ACC112 (cell line): Measurements from ENCODE around the gene ZNF593OS.
A peak's percentile ranks its signal among the peaks of the same experiment; 100 is the strongest.

Source experiments
- H2AFZ ChIP-seq: fragments of 200-600 bp; sonication (generic); one replicate; pipeline ENCODE4 v1.6.0; 2017; ENCODE audit warnings: antibody characterized with exemption, low read length; ENCODE audit not compliant: unreplicated experiment
- H3K27ac ChIP-seq: fragments of 200-600 bp; sonication (generic); 2 replicates; pipeline ENCODE4 v1.5.1; 2014; ENCODE audit warnings: low read depth, mild to moderate bottlenecking, antibody characterized with exemption, low read length, moderate library complexity
- H3K27me3 ChIP-seq: fragments of 200-600 bp; sonication (generic); 2 replicates; pipeline ENCODE4 v1.6.1; 2014; ENCODE audit warnings: mild to moderate bottlenecking, antibody characterized with exemption, low read length, moderate library complexity, mixed read lengths; ENCODE audit not compliant: insufficient read depth
- H3K36me3 ChIP-seq: fragments of 200-600 bp; sonication (generic); 2 replicates; pipeline ENCODE4 v1.6.1; 2016; ENCODE audit warnings: mild to moderate bottlenecking, antibody characterized with exemption, low read length, moderate library complexity, mixed read lengths; ENCODE audit not compliant: insufficient read depth
- H3K4me1 ChIP-seq: fragments of 200-600 bp; sonication (generic); one replicate; pipeline ENCODE4 v1.6.1; 2016; ENCODE audit warnings: low read length, mixed read lengths; ENCODE audit not compliant: insufficient read depth, unreplicated experiment, control insufficient read depth
- H3K4me3 ChIP-seq: fragments of 200-600 bp; sonication (generic); 2 replicates; pipeline ENCODE4 v1.5.1; 2014; ENCODE audit warnings: mild to moderate bottlenecking, low read depth, low read length
- H3K79me2 ChIP-seq: fragments of 200-600 bp; sonication (generic); one replicate; pipeline ENCODE4 v1.6.0; 2016; ENCODE audit warnings: low read length; ENCODE audit not compliant: control insufficient read depth, unreplicated experiment, insufficient read depth

ZNF593OS gene

DNA sequence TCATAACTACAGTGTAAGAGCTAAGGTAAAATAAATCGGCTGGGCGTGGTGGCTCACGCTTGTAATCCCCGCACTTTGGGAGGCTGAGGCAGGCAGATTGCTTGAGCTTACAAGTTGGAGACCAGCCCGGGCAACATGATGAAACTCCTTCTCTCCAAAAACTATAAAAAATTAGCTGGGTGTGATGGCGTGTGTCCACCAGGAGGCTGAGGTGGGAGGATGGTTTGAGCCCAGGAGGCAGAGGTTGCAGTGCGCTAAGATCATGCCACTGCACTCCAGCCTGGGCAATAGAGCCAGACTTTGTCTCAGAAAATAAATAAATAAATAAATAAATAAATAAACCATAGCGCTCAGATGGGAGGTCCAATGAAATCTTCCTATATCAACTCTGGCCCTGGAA is 29.5 kb downstream of the ZNF593OS start:
- H3K4me3 ChIP-seq = no peak overlapping the region
- H3K36me3 ChIP-seq = no peaks in the 10 kb centered on the region
- H3K79me2 ChIP-seq = no peaks in the 10 kb centered on the region
- no peaks in the 10 kb centered on the region for H3K27me3 ChIP-seq
- H3K4me1 ChIP-seq = no peaks in the 10 kb centered on the region
- H2AFZ ChIP-seq = peak overlapping the region; percentile 48
- no peak overlapping the region for H3K27ac ChIP-seq

DNA sequence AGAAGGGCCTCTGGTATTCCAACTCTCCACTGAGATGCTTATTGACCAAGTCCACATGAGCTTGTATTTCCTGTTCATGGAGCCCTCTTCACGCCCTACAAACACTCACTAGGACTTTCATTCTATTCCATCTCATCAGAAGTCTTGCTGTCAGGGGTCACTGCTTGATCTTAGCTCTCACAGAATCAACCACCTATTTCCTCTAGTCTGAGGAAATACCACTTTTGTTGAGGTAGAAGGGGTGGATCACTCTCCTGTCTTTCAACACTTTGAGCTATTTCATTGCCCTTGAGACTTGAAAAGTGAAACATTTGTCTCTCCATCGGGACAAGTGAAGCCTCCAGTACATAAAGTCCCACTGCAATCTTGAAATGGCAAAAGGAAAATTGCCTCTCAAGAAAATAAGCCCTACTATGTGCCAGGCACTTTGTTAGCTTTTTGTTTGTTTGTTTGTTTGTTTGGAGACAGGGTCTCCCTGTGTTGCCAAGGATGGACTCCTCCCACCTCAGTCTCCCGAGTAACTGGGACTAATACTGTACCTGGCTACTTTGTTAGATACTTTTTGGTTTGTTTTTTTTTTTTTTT is 32.6 kb downstream of the ZNF593OS start:
- Histone ChIP-seq H3K4me3 (no peak overlapping the region), H3K79me2 (no peaks in the 10 kb centered on the region)

DNA sequence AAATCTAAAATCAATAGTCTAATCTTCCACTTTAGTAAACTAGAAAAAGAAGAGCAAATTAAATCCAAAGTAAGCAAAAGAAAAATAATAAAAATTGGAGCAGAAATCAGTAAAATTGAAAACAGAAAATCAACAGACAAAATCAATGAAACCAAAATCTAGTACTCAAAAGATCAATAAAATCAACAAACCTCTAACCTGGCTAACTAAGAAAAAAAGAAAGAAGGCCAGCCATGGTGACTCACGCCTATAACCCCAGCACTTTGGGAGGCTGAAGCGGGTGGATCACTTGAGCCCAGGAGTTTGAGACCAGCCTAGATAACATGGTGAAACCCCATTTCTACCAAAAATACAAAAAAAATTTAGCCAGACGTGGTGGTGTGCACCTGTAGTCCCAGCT is 37.2 kb downstream of the ZNF593OS start:
- H3K4me3 ChIP-seq = no peak overlapping the region
- H3K36me3 ChIP-seq = no peaks in the 10 kb centered on the region
- no peaks in the 10 kb centered on the region for H3K27me3 ChIP-seq
- no peaks in the 10 kb centered on the region for H3K79me2 ChIP-seq
- H3K4me1 ChIP-seq = no peaks in the 10 kb centered on the region
- H2AFZ ChIP-seq = no peak overlapping the region
- no peak overlapping the region for H3K27ac ChIP-seq

More for the DNA sequence above, 32.6 kb downstream of the ZNF593OS start:
- Histone ChIP-seq H3K27me3 (no peaks in the 10 kb centered on the region), H3K36me3 (no peaks in the 10 kb centered on the region), H3K27ac (no peak overlapping the region), H2AFZ (no peak overlapping the region), H3K4me1 (no peaks in the 10 kb centered on the region)

DNA sequence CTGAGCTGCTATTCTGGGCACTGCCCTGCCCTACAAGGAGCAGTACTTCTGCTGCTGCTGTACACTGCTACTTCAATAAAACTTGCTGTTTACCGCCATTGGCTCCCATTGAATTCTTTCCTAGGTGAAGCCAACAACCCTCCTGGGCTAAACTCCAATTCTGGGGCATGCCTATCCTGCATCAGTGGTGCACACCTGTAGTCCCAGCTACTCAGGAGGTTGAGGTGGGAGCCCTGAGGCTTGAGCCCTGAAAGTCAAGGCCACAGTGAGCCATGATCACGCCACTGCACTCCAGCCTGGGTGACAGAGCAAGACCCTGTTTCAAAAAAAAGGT is 38.8 kb downstream of the ZNF593OS start:
- Histone ChIP-seq H3K4me1 (no peaks in the 10 kb centered on the region), H2AFZ (no peak overlapping the region), H3K79me2 (no peaks in the 10 kb centered on the region), H3K27me3 (no peaks in the 10 kb centered on the region), H3K27ac (no peak overlapping the region), H3K36me3 (no peaks in the 10 kb centered on the region), H3K4me3 (no peak overlapping the region)

DNA sequence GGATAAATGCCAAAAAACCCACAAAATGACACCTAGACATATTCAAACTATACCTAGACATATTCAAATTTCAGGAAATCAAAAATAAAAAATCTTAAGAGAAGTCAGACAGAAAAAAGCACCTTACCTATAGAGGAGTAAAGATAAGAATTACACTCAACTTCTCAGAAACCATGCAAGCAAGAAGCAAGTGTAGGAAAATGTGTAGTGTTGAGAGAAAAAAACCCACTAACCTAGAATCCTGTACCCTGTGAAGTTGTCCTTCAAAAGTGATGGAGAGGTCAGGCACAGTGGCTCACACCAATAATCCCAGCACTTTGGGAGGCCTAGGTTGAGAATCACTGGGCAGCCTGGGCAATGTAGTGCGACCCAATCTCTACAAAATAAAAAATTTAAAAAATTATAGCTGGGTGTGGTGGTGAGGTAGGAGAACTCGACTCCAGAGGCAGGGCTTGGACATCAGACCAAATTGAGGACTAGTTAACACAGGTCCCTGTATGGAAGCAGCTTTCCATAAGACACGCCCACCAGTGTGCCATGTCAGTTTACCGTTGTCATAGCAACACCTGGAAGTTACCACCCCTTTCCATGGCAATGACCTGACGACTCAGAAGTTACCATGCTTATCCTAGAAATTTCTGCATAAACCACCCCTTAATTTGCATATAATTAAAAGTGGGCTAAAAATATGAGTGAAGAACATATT is 39.4 kb downstream of the ZNF593OS start:
- no peak overlapping the region for H3K27ac ChIP-seq
- no peak overlapping the region for H2AFZ ChIP-seq
- H3K4me1 ChIP-seq = no peaks in the 10 kb centered on the region

DNA sequence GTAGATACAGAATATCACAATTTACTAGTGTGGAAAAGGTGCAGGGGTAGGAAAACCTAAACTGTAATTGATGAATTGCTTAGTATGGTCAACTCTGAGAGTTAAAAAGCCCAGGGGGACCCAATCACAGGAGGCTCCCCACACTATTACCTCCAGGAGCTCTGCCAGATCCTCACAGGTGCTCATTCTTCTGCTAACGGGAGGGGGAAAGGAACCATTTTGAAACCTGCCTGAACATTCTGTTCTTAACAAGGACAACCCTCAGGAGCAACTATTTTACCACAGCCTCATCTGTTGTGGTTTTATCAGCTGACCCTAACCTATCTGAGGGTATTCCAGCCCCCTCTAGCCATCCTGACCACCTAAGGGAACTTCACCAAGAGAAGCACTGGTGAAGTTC is 40.9 kb downstream of the ZNF593OS start:
- no peaks in the 10 kb centered on the region for H3K79me2 ChIP-seq
- no peaks in the 10 kb centered on the region for H3K4me1 ChIP-seq
- no peak overlapping the region for H2AFZ ChIP-seq
- H3K27me3 ChIP-seq = no peaks in the 10 kb centered on the region
- no peak overlapping the region for H3K27ac ChIP-seq
- no peaks in the 10 kb centered on the region for H3K36me3 ChIP-seq
- H3K4me3 ChIP-seq = no peak overlapping the region

More for the DNA sequence above, 39.4 kb downstream of the ZNF593OS start:
- Histone ChIP-seq H3K36me3 (no peaks in the 10 kb centered on the region), H3K4me3 (no peak overlapping the region), H3K79me2 (no peaks in the 10 kb centered on the region), H3K27me3 (no peaks in the 10 kb centered on the region)

DNA sequence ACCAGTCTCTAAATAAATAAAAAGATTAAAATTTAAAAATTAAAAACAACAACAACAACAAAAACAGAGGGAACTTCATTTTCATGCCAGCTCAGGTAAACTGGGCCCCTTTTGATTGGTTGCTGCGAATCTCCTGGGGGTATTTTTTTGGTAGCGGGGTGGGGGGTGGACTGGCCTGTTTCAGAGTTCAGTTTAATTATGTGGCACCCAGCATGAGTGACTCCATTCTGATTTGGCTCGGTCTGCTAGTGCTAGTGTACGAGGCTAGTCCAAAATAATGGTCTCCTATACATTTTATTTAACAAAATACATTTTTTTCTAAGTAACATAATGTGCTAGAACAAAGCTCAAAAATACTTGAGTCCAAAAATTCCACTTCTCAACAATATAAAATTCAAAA is 41.9 kb downstream of the ZNF593OS start:
- H2AFZ ChIP-seq = no peak overlapping the region

DNA sequence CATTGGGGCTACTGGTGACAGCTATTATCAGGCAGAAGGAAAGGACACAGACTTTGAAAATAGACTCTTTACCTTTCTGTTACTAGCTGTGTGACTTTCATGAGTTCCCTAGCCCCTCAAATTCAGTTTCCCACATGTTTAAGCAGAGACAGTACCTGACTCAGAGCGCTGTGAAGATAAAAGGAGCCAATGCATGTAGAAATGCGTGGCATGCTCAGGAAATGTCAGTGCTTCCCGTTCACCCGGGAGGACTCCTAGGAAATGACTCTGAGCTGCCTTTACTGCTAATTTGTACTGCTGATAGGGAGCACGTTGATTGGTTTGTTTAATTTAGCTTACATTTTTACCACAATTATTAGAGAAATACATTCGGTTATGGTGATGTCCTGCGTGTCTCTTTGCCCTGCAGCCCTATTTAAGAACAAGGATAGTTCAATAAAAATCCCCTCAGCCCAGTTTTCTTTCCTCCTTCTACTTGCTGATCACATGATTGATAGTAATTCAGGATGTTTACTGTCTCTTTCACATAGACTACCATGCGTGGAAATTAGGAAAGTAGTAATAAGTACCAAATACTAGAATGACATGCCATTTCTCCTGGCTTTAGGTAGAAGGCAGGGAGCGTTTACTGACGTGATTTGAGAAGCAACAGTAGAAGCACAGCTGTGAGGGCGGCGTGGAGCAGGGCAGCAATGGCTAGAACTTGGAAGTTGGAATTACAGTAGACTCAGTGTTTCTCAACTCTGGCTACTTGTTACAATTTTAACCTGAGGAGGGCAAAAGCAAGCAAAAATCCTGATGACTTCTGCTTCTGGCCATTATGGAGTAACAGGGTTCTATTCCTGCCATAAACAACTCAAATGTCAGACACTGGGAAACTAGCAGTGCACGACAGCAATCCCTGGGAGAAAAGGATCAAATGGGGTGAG is 44.1 kb downstream of the ZNF593OS start:
- no peaks in the 10 kb centered on the region for H3K79me2 ChIP-seq
- no peak overlapping the region for H3K27ac ChIP-seq
- H3K4me1 ChIP-seq = peaks cover 16% of the 10 kb centered on the region
- H3K36me3 ChIP-seq = no peaks in the 10 kb centered on the region
- no peaks in the 10 kb centered on the region for H3K27me3 ChIP-seq
- H3K4me3 ChIP-seq = no peak overlapping the region
- no peak overlapping the region for H2AFZ ChIP-seq

More for the DNA sequence above, 41.9 kb downstream of the ZNF593OS start:
- Histone ChIP-seq H3K27me3 (no peaks in the 10 kb centered on the region), H3K4me1 (no peaks in the 10 kb centered on the region), H3K27ac (no peak overlapping the region), H3K79me2 (no peaks in the 10 kb centered on the region), H3K4me3 (no peak overlapping the region), H3K36me3 (no peaks in the 10 kb centered on the region)

DNA sequence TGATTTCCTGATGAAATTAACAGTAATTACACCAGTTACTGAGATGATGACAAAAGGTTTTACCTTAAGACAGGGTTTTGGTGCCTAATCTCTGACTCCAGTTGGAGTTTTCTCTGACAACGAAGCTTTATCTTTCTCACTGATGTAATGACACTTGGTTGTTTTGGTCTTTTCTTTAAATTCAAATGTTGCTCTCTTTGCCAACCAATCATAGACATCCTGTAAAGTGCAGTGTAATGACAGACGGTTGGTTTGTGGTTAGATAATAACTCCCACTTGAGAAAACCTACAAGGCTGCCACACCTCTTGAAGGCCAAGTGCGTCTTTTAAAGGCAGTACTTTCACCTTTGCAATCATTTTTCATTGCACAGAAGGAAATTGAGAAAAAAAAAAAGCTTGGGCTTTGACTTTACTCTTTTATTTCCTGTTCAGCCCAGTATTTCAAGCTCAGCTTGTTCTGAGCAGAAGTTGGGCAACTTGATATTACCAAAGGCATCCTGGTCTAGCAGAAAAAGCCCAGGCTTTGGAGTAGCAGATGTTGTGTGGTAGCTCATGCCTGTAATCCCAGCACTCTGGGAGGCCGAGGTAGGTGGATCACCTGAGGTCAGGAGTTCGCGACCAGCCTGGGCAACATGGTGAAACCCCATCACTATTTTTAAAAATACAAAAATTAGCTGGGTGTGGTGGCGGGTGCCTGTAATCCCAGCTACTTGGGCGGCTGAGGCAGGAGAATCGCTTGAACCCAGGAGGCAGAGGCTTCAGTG is 45.1 kb downstream of the ZNF593OS start:
- no peaks in the 10 kb centered on the region for H3K36me3 ChIP-seq
- no peak overlapping the region for H3K27ac ChIP-seq
- no peaks in the 10 kb centered on the region for H3K79me2 ChIP-seq
- no peak overlapping the region for H2AFZ ChIP-seq
- H3K4me3 ChIP-seq = no peak overlapping the region
- peaks cover 23% of the 10 kb centered on the region for H3K4me1 ChIP-seq
- H3K27me3 ChIP-seq = no peaks in the 10 kb centered on the region

DNA sequence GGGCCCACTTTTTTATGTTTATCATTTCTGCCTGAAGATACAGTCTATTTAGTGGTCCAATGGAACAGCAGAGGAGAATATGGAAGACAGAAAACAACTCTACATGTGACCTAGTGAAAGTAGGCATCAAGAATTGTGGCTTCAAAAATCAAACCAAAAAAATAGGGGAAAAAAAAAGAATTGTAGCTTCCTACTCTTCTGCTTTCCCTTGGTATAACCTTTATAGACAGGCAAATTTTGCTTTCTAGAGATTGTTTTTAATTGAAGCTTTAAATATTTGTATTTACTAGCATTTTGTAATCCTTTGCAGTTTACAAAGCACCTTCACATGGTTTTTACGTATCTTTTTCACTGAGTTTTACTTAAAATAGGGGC is 45.7 kb downstream of the ZNF593OS start:
- H3K79me2 ChIP-seq = no peaks in the 10 kb centered on the region
- no peak overlapping the region for H2AFZ ChIP-seq
- no peaks in the 10 kb centered on the region for H3K36me3 ChIP-seq
- H3K27me3 ChIP-seq = no peaks in the 10 kb centered on the region
- H3K4me1 ChIP-seq = peaks cover 23% of the 10 kb centered on the region
- H3K27ac ChIP-seq = no peak overlapping the region
- no peak overlapping the region for H3K4me3 ChIP-seq
